ENCODE data around the gene CBX2.

The CBX2 gene

GRCh38 chr17:79747508-79748294 is 30.2 kb upstream of the CBX2 start:
- H4K20me1 ChIP-seq (ENCODE audit: control insufficient read depth, insufficient read depth, low read depth, low read length) = no peaks in the 10 kb centered on the region
- H3K4me1 ChIP-seq (ENCODE audit: control insufficient read depth, low read length) = no peaks in the 10 kb centered on the region
- no peaks in the 10 kb centered on the region for H3K9me3 ChIP-seq (ENCODE audit: control insufficient read depth, insufficient read depth, low read length)
- H3K36me3 ChIP-seq (ENCODE audit: control insufficient read depth, low read length) = no peaks in the 10 kb centered on the region
- no peak overlapping the region for H3K4me2 ChIP-seq (ENCODE audit: low read length)
- peaks cover 6% of the 10 kb centered on the region for H3K27me3 ChIP-seq (ENCODE audit: control insufficient read depth, low read length)
- no peak overlapping the region for H3K27ac ChIP-seq (ENCODE audit: low read depth, low read length)
- H3F3A ChIP-seq (ENCODE audit: control insufficient read depth, insufficient read depth) = peaks cover 7% of the 10 kb centered on the region; the same call in 1 of the 2 replicates
- TF ChIP-seq EZH2phosphoT487 (IDR thresholded peaks at IDR 0.05; ENCODE audit: borderline replicate concordance, low read length) = no peak
- TF ChIP-seq CTCF (IDR thresholded peaks at IDR 0.05; ENCODE audit: low read depth, low read length, poor library complexity, severe bottlenecking) = no peak
- no peaks in the 10 kb centered on the region for H3K79me2 ChIP-seq (ENCODE audit: control insufficient read depth, low read length)
- no peaks in the 10 kb centered on the region for H3K9me2 ChIP-seq (replicated peaks; ENCODE audit: control insufficient read depth, low read length)
- H3K4me3 ChIP-seq (ENCODE audit: low read length) = no peak overlapping the region

GRCh38 chr17:79748295-79749099 is 29.5 kb upstream of the CBX2 start:
- no peak overlapping the region for H3K4me3 ChIP-seq (ENCODE audit: low read length)
- peaks cover 7% of the 10 kb centered on the region; the same call in 1 of the 2 replicates for H3F3A ChIP-seq (ENCODE audit: control insufficient read depth, insufficient read depth)
- TF ChIP-seq EZH2phosphoT487 (IDR thresholded peaks at IDR 0.05; ENCODE audit: borderline replicate concordance, low read length) (no peak), CTCF (IDR thresholded peaks at IDR 0.05; ENCODE audit: low read depth, low read length, poor library complexity, severe bottlenecking) (no peak)
- no peaks in the 10 kb centered on the region for H3K79me2 ChIP-seq (ENCODE audit: control insufficient read depth, low read length)
- H3K27me3 ChIP-seq (ENCODE audit: control insufficient read depth, low read length) = peaks cover 6% of the 10 kb centered on the region
- H4K20me1 ChIP-seq (ENCODE audit: control insufficient read depth, insufficient read depth, low read depth, low read length) = no peaks in the 10 kb centered on the region
- no peak overlapping the region for H3K27ac ChIP-seq (ENCODE audit: low read depth, low read length)
- H3K4me1 ChIP-seq (ENCODE audit: control insufficient read depth, low read length) = no peaks in the 10 kb centered on the region
- H3K9me2 ChIP-seq (replicated peaks; ENCODE audit: control insufficient read depth, low read length) = no peaks in the 10 kb centered on the region
- no peaks in the 10 kb centered on the region for H3K9me3 ChIP-seq (ENCODE audit: control insufficient read depth, insufficient read depth, low read length)
- no peaks in the 10 kb centered on the region for H3K36me3 ChIP-seq (ENCODE audit: control insufficient read depth, low read length)
- H3K4me2 ChIP-seq (ENCODE audit: low read length) = no peak overlapping the region

GRCh38 chr17:79749156-79749815 is 28.7 kb upstream of the CBX2 start:
- peaks cover 6% of the 10 kb centered on the region; the same call in 1 of the 2 replicates for H3K27me3 ChIP-seq (ENCODE audit: control insufficient read depth, low read length)
- no peak overlapping the region for H3K4me2 ChIP-seq (ENCODE audit: low read length)
- H3K36me3 ChIP-seq (ENCODE audit: control insufficient read depth, low read length) = no peaks in the 10 kb centered on the region
- H3K4me1 ChIP-seq (ENCODE audit: control insufficient read depth, low read length) = no peaks in the 10 kb centered on the region
- no peaks in the 10 kb centered on the region for H4K20me1 ChIP-seq (ENCODE audit: control insufficient read depth, insufficient read depth, low read depth, low read length)
- no peak overlapping the region for H3K27ac ChIP-seq (ENCODE audit: low read depth, low read length)
- H3K9me2 ChIP-seq (replicated peaks; ENCODE audit: control insufficient read depth, low read length) = no peaks in the 10 kb centered on the region
- H3F3A ChIP-seq (ENCODE audit: control insufficient read depth, insufficient read depth) = peaks cover 7% of the 10 kb centered on the region; the same call in 1 of the 2 replicates
- H3K4me3 ChIP-seq (ENCODE audit: low read length) = no peak overlapping the region
- no peaks in the 10 kb centered on the region for H3K79me2 ChIP-seq (ENCODE audit: control insufficient read depth, low read length)
- H3K9me3 ChIP-seq (ENCODE audit: control insufficient read depth, insufficient read depth, low read length) = no peaks in the 10 kb centered on the region
- TF ChIP-seq CTCF (IDR thresholded peaks at IDR 0.05; ENCODE audit: low read depth, low read length, poor library complexity, severe bottlenecking) = no peak

Measured in DOHH2 (cell line).